Activated naive CD4-positive, alpha-beta T cell treated with anti-CD3 and anti-CD28 coated beads, Interleukin-2, amount 10 ng/mL, durations not matched to agents 7 days and 5 days (primary cell): ENCODE measurements around the gene LRRC7.

Experiments
- CTCF ChIA-PET: fragments of 350-600 bp; sonication (Branson Sonifier 250); formaldehyde crosslinking; loops from one replicate; lab custom pipeline; 2021; ENCODE audit warnings: antibody characterized with exemption; lab: Charles Lee
- DNase-seq: peaks from one replicate; pipeline ENCODE4 v3.0.0-alpha.2; 2020
- H3K27ac Mint-ChIP-seq: one replicate; pipeline ENCODE4 v1.8.0; 2021; ENCODE audit warnings: mild to moderate bottlenecking, moderate library complexity, mixed read lengths
- H3K27me3 Mint-ChIP-seq: one replicate; pipeline ENCODE4 v1.8.0; 2021; ENCODE audit warnings: mild to moderate bottlenecking, mixed read lengths
- H3K36me3 Mint-ChIP-seq: one replicate; pipeline ENCODE4 v1.8.0; 2021; ENCODE audit warnings: mixed read lengths
- H3K4me1 Mint-ChIP-seq: one replicate; pipeline ENCODE4 v1.8.0; 2021; ENCODE audit warnings: mixed read lengths
- H3K4me3 Mint-ChIP-seq: one replicate; pipeline ENCODE4 v1.8.0; 2021; ENCODE audit warnings: mild to moderate bottlenecking, moderate library complexity, mixed read lengths
- H3K9me3 Mint-ChIP-seq: one replicate; pipeline ENCODE4 v1.8.0; 2021; ENCODE audit warnings: mixed read lengths

The LRRC7 gene

GRCh38 chr1:69568421-69569174 lies 876 bp downstream of the LRRC7 start:
- Mint-ChIP-seq H3K9me3 (no peaks in the 10 kb centered on the region), H3K27me3 (peaks cover 47% of the 10 kb centered on the region), H3K4me1 (peaks cover 8% of the 10 kb centered on the region), H3K36me3 (peaks cover 1% of the 10 kb centered on the region), H3K4me3 (peak overlapping the region; percentile 41), H3K27ac (no peak overlapping the region)
- CTCF ChIA-PET, result no interaction called here
- DNase-seq, result no peak

DNA sequence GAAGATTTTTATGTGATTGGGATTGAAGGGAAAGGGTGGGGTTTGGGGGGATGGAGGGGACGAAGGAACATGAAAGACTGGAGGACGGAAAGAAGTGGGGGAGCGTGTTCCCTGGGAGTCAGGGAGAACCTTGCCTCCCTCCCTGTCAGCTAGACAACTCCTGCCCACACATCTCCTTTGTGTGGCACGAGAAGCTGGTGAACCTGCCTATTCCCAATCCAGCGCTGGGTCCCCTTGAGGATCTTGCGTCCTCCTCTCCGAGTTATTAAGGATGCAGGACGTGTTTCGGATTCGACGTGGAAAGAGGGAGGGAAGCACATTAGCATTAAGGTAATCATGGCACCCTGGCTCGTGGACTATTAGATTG lies 1.4 kb downstream of the LRRC7 start:
- CTCF ChIA-PET, result no interaction called here
- Mint-ChIP-seq H3K4me3 (no peak overlapping the region), H3K4me1 (peaks cover 8% of the 10 kb centered on the region), H3K9me3 (no peaks in the 10 kb centered on the region), H3K36me3 (peaks cover 1% of the 10 kb centered on the region), H3K27me3 (peaks cover 47% of the 10 kb centered on the region), H3K27ac (no peak overlapping the region)
- no peak for DNase-seq

- no peak for DNase-seq
- CTCF ChIA-PET, result no interaction called here
- no peak overlapping the region for H3K4me3 Mint-ChIP-seq
- H3K9me3 Mint-ChIP-seq, result no peaks in the 10 kb centered on the region
- H3K4me1 Mint-ChIP-seq, result peaks cover 8% of the 10 kb centered on the region
- H3K27ac Mint-ChIP-seq, result no peak overlapping the region
- peaks cover 1% of the 10 kb centered on the region for H3K36me3 Mint-ChIP-seq
- H3K27me3 Mint-ChIP-seq, result peaks cover 47% of the 10 kb centered on the region
Observed at GRCh38 chr1:69569576-69570328, 2.0 kb downstream of the LRRC7 start.

GRCh38 chr1:69570356-69570755 lies 2.6 kb downstream of the LRRC7 start:
- Mint-ChIP-seq H3K4me3 (no peak overlapping the region), H3K9me3 (no peaks in the 10 kb centered on the region), H3K36me3 (peaks cover 1% of the 10 kb centered on the region), H3K27me3 (peaks cover 47% of the 10 kb centered on the region), H3K4me1 (peaks cover 8% of the 10 kb centered on the region), H3K27ac (no peak overlapping the region)
- CTCF ChIA-PET, result no interaction called here
- no peak for DNase-seq

GRCh38 chr1:69572921-69573320 lies 5.2 kb downstream of the LRRC7 start:
- DNase-seq, result no peak
- Mint-ChIP-seq H3K36me3 (peaks cover 1% of the 10 kb centered on the region), H3K4me3 (no peak overlapping the region), H3K9me3 (no peaks in the 10 kb centered on the region), H3K27ac (no peak overlapping the region), H3K4me1 (peaks cover 4% of the 10 kb centered on the region), H3K27me3 (peaks cover 27% of the 10 kb centered on the region)
- CTCF ChIA-PET, result no interaction called here

DNA sequence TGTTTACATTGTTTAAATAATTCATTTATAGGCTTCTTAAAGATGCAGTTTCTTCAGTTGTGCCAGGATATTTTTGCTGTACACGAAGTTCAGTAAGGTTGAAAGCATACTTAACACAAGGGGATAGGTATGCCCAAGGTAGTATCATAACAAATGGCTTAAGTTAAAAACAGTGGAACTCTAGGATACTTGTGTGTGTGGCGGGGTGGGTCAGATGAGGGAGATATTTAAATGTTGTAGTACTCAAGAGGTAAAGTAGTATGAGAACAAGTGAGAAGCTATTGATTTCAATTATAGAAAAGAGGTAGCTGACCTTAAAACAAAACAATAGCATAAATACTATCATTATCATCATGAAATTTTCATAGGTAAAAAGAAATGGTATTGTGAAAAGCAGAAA lies 6.2 kb downstream of the LRRC7 start:
- Mint-ChIP-seq H3K27me3 (peaks cover 17% of the 10 kb centered on the region), H3K4me3 (no peak overlapping the region), H3K4me1 (peaks cover 2% of the 10 kb centered on the region), H3K27ac (no peak overlapping the region), H3K36me3 (no peaks in the 10 kb centered on the region), H3K9me3 (no peaks in the 10 kb centered on the region)
- no peak for DNase-seq
- CTCF ChIA-PET, result no interaction called here

GRCh38 chr1:69585666-69586065 lies 17.9 kb downstream of the LRRC7 start:
- no peaks in the 10 kb centered on the region for H3K4me1 Mint-ChIP-seq
- no peak overlapping the region for H3K4me3 Mint-ChIP-seq
- DNase-seq, result no peak
- H3K36me3 Mint-ChIP-seq, result no peaks in the 10 kb centered on the region
- no peaks in the 10 kb centered on the region for H3K27me3 Mint-ChIP-seq
- CTCF ChIA-PET, result no interaction called here
- no peak overlapping the region for H3K27ac Mint-ChIP-seq
- no peaks in the 10 kb centered on the region for H3K9me3 Mint-ChIP-seq

GRCh38 chr1:69587391-69587790 lies 19.7 kb downstream of the LRRC7 start:
- Mint-ChIP-seq H3K4me1 (no peaks in the 10 kb centered on the region), H3K27ac (no peak overlapping the region), H3K4me3 (no peak overlapping the region), H3K36me3 (no peaks in the 10 kb centered on the region), H3K27me3 (no peaks in the 10 kb centered on the region), H3K9me3 (no peaks in the 10 kb centered on the region)
- CTCF ChIA-PET, result no interaction called here
- DNase-seq, result no peak

GRCh38 chr1:69589799-69590198 lies 22.1 kb downstream of the LRRC7 start:
- CTCF ChIA-PET, result no interaction called here
- H3K27me3 Mint-ChIP-seq, result no peaks in the 10 kb centered on the region

GRCh38 chr1:69592341-69592740 lies 24.6 kb downstream of the LRRC7 start:
- no peak for DNase-seq
- CTCF ChIA-PET, result no interaction called here
- Mint-ChIP-seq H3K4me1 (no peaks in the 10 kb centered on the region), H3K27ac (no peak overlapping the region), H3K4me3 (no peak overlapping the region), H3K36me3 (no peaks in the 10 kb centered on the region), H3K27me3 (no peaks in the 10 kb centered on the region), H3K9me3 (peaks cover 1% of the 10 kb centered on the region)

More at GRCh38 chr1:69589799-69590198, 22.1 kb downstream of the LRRC7 start:
- Mint-ChIP-seq H3K9me3 (no peaks in the 10 kb centered on the region), H3K27ac (no peak overlapping the region), H3K4me1 (no peaks in the 10 kb centered on the region), H3K36me3 (no peaks in the 10 kb centered on the region), H3K4me3 (no peak overlapping the region)
- no peak for DNase-seq

DNA sequence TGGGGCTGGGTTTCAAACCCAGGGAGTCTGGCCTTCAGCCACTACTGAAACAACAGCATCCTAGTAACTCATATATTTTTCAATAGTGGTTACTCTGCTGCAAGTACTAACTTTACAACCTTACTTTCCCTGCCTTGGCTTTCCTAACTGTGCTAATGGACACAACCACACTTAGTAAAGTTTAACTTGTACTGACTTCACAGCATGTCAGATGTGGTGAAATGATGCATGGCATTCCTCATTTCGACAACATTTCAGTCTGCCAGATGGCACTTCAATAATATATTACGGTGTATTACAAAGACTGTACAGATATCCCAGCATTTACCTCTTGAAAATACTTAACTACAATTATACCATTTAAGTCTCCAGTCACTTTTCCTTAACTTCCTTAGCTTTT lies 27.8 kb downstream of the LRRC7 start:
- Mint-ChIP-seq H3K4me1 (no peaks in the 10 kb centered on the region), H3K9me3 (peaks cover 1% of the 10 kb centered on the region), H3K36me3 (no peaks in the 10 kb centered on the region), H3K27ac (no peak overlapping the region), H3K4me3 (no peak overlapping the region), H3K27me3 (no peaks in the 10 kb centered on the region)
- CTCF ChIA-PET, result no interaction called here
- no peak for DNase-seq

GRCh38 chr1:69611316-69611715 lies 43.6 kb downstream of the LRRC7 start:
- no peak overlapping the region for H3K4me3 Mint-ChIP-seq
- H3K27ac Mint-ChIP-seq, result no peak overlapping the region
- CTCF ChIA-PET, result no interaction called here
- no peaks in the 10 kb centered on the region for H3K27me3 Mint-ChIP-seq
- H3K36me3 Mint-ChIP-seq, result no peaks in the 10 kb centered on the region
- DNase-seq, result no peak
- H3K4me1 Mint-ChIP-seq, result no peaks in the 10 kb centered on the region
- peaks cover 3% of the 10 kb centered on the region for H3K9me3 Mint-ChIP-seq

GRCh38 chr1:69613414-69613813 lies 45.7 kb downstream of the LRRC7 start:
- Mint-ChIP-seq H3K36me3 (no peaks in the 10 kb centered on the region), H3K27me3 (no peaks in the 10 kb centered on the region), H3K4me3 (no peak overlapping the region), H3K27ac (no peak overlapping the region), H3K4me1 (no peaks in the 10 kb centered on the region), H3K9me3 (peaks cover 3% of the 10 kb centered on the region)
- CTCF ChIA-PET, result no interaction called here
- no peak for DNase-seq

DNA sequence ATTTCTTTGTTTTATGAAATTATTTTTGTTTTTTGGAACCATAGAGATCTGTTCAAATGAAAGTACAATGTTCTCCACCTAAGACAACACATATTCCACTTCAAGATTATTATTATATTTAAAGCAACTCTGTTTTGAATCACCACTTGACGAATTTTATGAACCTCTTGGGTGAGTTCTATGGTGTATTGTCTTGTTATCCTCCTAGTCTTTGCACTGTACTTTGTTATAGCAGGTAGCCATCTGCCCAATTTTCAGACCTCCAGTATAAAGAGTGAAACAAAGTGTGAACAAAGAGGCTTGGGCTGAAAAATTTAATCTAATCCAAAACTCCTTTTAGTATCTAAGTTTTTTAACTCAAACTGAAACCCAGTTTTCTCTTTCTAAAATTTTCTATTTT lies 71.0 kb downstream of the LRRC7 start:
- H3K27me3 Mint-ChIP-seq, result no peaks in the 10 kb centered on the region
- H3K4me3 Mint-ChIP-seq, result no peak overlapping the region
- H3K27ac Mint-ChIP-seq, result no peak overlapping the region
- no peaks in the 10 kb centered on the region for H3K4me1 Mint-ChIP-seq
- no peak for DNase-seq
- H3K36me3 Mint-ChIP-seq, result no peaks in the 10 kb centered on the region
- CTCF ChIA-PET, result no interaction called here
- no peaks in the 10 kb centered on the region for H3K9me3 Mint-ChIP-seq

DNA sequence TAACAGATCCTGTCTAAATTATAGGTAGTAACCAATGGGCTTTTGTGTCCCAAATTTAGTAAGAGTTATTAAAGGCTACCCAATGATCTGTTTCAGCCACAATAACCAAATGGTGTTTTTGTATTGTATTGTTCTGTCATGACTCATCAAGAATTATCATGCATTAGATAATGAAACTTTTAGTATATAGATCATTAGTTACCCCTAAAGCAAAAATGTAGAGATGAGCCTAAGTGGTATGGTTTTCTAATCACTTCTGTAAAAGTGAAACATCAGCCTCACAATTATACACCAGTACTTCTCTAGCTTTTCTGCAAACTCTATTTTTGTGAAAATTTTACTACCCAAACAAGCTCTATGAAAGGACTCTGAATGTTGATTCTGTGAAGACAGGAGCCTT lies 71.4 kb downstream of the LRRC7 start:
- no peak for DNase-seq
- H3K36me3 Mint-ChIP-seq, result no peaks in the 10 kb centered on the region
- H3K27ac Mint-ChIP-seq, result no peak overlapping the region
- H3K27me3 Mint-ChIP-seq, result no peaks in the 10 kb centered on the region
- H3K4me1 Mint-ChIP-seq, result no peaks in the 10 kb centered on the region
- CTCF ChIA-PET, result no interaction called here
- H3K4me3 Mint-ChIP-seq, result no peak overlapping the region
- H3K9me3 Mint-ChIP-seq, result no peaks in the 10 kb centered on the region
